Smooth muscle cell of the brain vasculature (primary cell): ENCODE results near the gene SH2D6.

Experiments
- DNase-seq: peaks from one replicate; pipeline ENCODE4 v3.0.0-alpha.2; 2012; ENCODE audit warnings: low read depth, low spot score

The SH2D6 gene

DNA sequence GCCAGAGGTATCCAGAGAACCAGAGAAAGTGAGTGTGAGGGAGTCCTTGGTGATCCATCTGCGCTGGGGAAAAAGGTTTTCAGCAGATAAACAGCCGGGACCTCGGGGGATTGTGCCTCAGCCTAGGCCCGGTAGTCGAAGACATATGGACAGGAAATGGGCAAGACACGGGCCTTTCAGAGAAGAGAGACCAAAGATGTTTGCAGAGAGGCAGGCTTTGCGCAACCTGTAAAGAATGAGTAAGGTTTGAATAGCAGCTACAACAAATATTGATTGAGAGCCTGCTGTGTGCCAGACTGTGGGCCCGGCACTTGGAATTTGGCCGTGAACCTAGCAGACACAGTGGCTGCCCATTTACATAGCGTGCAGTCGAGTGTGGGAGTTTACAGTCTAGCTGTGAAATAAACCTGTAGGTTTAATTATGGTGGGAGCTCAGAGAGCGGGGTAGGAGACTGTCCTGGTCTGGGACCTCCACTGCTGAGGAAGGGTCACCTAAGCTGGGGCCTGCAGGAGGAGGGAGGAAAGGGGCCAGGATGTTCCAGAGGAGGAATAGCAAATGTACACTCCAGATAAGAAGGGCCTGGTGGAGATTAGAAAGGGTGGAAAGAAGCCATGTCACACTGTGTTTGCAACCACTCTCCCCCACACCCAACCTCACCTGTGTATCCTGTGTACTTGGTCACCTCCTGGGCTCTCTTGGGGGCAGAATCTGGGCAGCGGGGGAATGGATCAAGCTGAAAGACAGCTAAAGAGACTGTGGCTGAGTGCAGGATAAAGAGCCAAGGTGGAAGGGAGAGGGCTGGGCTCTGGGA lies 3.0 kb downstream of the SH2D6 start:
- DNase-seq = no peak

DNA sequence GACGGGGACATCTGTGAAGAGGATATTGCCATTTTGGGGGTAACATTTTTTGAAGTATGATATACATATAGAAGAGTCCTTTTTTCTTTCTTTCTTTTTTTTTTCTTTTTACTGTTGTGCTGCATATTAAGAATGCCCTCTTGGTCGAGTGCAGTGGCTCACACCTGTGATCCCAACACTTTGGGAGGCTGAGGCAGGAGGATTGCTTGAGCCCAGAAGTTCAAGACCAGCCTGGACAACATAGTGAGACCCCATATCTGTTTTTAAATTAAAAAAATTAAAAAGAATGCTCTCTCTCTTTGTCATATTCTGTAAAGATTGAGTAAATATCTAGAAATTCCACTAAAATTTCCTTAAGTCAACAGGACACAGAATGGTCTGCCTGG lies 3.6 kb downstream of the SH2D6 start:
- DNase-seq = no peak

DNA sequence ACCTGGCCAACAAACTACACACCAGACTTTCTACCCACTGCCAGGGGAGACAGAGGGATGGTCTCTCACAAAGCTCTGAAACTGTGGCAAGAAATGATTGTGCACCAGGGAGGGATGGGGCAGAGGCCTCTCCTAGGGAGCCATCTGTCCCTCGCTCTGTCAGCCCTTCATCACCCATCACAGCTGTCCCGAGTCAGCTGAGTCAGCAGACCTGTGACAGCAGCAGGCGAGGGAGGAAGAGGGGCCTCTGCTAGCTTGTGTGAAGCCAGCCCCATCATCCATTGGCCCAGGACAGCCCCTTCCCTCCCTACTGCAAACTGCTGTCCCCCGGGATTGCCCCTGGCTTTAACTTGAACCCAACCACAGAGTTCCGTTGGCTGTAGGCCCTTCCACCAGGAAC lies 5.0 kb downstream of the SH2D6 start:
- DNase-seq = no peak

DNA sequence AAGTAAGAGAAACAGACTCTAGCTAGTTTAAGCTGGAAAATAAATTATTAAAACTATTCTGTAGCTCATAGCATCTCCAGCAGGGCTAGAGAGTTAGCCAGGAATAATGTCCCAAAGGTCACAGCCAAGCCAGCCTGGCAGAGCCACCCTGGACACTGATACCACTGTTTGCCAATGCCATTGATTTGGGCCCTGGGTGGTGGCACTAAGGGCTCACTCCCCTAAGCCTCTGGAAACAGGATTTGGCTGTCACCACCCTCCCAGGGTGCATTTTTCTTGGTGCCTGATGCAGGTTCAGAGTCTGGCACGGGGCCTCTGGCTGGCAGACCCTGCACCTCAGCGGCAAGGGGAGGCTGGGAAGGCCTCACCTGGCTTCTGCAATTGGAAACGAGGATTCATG lies 7.1 kb downstream of the SH2D6 start:
- no peak for DNase-seq

DNA sequence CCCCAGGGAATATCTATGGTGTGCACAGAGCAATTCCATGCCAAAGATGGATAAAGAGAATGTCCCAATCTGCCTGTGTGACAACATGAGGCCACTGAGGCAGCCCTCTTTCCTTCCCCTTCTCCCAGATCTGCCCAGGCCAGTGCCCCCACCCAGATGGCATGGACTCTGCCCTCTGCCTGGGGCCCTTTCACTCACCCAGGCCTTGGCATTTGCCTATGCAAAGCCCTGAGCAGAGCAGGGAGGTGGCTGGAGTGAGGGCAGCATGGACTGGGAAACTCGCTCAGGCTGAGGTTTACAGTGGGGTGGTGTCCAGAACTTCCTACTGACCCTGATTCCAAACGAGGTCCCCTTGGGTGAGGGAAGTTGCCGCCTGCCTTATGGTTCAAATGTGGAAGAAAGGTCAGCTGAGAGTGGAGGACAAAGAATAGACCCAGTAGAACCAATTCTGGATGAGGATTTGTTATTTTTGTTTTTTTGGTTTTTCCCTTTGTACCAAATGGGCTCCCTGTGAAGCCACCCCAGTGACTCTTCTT lies 8.9 kb downstream of the SH2D6 start:
- DNase-seq = no peak

DNA sequence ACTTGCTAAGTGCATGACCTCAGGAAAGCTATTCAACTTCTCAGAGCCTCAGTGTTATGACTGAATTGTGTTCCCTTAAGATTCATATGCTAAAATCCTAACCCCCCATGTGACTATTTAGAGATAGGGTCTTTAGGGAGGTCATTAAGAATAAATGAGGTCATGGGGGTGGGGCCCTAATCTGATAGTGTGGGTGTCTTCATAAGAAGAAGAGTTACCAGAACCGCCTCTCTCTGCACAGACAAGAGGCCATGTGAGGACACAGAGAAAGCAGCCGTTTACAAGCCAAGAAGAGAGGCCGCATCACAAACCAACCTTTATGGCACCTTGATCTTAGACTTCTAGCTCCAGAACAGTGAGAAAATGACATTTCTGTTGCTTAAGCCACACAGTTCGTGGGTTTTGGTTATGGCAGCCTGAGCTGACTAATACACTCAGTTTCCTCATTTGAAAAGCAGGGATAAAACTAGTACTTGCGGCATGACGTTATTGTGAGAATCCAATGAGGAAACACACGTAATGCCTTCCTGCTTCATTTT lies 9.9 kb downstream of the SH2D6 start:
- no peak for DNase-seq

DNA sequence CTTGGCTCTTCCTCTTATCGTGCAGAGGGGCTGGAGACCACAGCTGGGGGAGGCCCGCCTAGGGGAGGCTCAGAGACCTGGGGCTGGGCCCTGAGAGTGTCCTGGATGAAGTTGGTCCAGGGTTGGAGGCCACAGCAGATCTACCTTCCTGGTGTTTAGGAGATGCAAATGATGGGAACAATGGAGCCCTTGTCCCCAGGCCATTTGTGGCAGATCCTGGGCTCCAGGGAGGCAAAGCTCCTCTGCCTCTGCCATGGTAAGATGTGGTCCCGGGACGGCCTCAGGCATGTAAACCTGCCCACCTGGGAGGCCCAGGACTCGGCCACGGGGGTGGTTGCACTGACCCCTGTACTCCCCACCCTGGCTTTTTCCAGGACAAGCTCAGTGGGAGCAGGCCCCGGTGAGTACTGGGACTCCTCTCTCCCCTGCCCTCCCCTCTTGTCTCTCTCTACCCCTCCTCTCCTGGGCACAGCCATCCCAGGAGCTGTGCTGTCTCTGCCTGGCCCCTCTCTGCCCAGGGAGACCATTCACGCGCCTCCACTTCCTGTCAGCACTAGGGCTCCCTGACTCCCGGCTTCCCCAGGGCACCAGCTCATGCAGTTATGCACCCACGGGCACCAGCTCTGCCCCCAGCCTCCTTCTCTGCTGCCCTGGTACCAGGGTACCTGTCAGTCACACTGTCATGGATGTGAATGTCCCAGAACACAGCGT lies 10.9 kb downstream of the SH2D6 start:
- no peak for DNase-seq

DNA sequence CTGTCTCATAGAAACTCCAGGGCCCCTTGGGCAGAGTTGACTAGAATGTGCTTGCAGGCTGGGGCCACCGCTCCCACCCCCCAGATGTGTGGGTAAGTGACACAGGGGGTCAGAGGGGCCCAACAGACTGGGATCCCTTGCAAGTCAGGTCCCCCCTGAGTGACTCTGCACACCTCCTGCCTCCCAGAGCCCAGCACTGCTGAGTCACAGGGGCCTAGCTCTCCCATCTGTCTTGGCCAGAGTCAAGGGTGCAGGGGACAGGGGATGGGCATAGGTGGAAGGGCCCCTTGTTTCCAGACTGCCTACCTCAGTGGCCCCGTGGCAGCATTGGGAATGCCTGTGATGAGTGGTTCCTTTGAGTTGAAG lies 11.4 kb downstream of the SH2D6 start:
- no peak for DNase-seq

DNA sequence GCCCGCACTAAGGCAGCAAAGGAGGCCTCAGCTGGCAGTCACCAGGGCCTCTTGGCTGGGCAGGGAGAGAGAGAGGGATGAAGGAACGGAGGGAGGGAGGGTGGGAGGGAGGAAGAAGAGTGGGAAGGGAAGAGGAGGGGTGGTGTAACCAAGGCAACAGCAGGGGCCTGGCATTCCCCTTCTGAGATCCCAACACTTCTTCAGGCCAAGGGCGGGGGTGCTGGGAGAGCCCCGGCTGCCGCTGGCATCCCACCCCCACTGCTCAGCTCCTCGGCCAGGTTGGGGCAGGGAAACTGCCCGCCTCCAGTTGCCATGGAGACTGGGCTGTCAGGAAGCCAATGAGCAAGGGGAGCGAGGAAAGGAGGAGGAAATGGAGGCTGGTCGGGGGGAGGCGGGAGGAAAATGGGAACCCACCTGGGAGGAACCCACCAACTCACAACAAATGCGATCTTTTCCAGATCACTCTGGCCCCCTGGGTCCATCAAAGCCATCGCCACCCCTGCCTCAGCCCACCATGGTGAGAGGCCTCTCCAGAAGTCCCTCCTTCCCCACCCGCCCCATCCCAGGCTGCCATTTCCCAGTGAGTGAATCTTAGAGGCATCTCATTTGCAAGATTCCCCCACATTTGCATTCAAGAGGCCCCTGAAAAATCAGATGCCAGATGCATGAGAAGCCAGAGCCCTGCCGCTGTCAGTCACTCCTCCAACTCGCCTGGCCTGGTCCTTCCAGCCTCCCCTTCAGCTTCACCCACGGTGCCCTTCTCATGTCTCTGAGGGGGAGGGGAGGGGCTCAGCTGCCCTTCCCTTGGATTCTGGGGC lies 12.4 kb downstream of the SH2D6 start:
- no peak for DNase-seq

DNA sequence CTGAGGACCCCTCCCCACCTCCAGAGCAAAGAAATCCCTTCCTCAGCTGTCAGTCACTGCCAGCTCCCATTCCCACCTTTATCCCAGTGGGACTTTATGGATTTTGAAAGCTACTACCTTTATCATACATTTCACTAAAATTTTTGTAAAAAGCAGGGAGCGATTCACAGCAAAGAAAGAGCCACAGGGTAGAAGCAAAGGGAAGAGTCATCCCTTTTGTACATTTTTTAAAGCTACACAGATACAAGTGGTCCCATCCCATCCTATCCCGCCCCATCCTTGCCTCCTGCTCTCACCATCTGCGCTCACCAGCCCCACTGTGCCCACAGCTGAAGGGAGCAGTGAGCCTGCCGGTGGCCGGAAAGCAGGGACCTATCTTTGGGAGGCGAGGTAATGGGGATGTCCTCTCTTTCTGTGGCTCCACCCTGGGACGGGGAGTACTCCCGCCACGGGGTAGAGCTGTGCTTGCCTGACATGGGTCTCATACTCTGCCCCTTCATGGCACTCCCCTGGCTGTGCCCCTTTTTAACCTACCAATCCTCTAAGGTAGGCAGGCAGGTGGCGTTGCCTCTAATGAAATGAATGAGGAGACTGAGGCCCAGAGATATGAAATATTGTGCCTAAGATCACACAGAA lies 13.2 kb downstream of the SH2D6 start:
- no peak for DNase-seq

DNA sequence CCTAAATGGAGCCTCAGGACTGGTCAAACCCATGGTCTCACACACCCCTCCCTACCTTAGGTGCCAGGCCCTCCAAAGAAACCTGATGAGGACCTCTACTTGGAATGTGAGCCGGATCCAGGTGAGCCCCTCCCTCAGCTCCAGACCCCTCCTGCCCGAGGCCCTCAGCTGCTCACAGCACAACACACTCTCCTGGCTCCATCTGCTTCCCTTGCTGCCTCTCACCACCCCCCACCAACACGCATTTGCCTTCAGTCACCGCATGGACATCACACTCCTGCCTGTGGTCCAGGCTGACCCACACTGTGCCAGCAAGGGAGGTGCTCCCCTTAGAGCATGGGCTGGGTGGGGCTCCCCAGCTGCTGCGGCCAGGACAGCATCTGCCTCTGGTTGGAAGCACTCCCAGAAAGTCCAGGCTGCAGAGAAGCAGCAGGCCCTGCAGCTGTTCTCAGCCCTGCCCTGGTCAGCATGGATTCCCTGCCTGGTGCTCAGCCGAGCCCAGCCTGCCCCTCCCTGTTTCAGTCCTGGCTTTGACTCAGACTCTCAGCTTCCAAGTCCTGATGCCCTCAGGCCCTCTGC lies 15.1 kb downstream of the SH2D6 start:
- peak; percentile 93 for DNase-seq

DNA sequence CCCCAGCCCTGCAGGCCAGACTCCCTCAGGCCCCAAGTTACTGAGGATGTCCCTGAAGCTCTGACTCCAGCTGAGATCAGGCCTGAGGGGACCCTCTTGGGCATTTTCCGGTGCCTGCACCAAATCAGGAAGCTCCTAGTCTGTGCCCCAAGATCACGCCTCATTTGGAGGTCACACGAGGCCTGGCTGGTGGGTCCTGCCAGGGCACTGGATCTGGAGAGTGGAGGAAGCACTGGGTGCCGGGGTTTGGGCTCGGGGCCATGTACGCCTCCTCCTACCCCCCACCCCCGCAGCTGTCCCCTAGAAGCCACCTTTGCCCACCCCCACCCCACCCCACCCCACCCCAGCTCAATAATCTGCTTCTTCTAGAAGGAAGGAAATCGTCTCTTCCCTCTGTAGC lies 16.2 kb downstream of the SH2D6 start:
- no peak for DNase-seq

DNA sequence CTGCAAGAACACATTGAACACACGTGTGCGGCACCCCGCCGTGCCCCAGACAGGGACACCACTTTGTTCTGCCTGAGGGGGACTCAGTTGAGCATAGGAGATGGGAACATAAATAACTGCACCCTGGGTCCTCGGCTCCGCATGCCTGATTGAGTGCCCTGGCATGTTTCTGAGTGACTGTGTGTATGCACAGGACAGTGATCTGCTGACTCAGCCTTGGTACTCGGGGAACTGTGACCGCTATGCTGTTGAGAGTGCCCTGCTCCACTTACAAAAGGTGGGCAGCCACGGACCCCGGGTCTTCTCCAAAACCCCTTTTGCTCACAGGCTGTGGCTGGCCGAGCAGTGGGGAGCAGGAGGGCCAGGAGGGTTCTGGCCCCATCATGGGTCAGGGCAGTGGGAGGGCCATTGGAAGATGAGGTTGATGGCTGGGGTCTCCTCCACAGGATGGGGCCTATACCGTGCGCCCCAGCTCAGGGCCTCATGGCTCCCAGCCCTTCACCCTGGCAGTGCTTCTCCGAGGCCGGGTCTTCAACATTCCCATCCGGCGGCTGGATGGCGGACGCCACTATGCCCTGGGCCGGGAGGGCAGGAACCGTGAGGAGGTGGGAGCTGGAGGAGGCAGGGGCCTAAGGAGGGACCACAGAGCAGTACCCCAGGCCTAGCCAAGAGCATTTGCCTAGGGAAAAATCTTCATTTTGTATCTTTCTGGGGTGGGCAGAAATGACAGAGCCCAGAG lies 16.9 kb downstream of the SH2D6 start:
- DNase-seq = no peak

DNA sequence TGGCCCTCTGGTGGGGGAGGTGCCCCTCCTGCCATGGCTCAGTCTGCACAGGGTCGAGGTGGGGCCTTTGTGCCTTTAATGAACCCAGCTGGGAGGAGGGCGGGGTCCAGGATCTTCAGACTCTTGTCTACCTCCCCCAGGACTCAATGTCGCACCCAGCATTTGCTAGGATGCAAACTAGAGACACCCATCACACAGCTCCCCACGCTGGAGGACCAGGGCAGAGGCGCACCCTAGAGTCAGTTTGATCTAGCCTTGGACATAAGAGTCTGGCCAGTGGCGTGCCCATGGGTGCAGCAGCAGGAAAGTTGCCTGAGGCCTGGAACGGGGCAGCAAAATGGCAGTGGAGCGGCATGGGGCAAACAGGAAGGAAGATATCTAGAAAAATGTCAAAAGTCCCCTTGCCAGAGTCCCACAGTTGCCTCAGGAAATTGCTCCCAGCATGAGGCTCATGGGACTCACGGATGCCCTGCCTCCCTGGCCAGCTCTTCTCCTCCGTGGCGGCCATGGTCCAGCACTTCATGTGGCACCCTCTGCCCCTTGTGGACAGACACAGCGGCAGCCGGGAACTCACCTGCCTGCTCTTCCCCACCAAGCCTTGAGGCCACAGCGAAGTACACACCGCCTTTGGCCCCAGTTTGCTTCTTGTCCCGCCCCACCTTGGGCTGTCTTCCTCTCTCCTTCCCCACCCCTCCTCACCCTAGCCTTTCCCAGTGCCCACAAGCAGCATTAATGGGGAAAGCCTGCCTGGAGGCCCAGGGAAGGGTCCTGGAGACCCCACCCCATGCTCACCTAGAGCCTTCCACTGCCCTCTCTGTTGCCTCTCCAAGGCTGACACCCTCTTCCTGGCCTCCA lies 17.7 kb downstream of the SH2D6 start:
- DNase-seq = no peak

DNA sequence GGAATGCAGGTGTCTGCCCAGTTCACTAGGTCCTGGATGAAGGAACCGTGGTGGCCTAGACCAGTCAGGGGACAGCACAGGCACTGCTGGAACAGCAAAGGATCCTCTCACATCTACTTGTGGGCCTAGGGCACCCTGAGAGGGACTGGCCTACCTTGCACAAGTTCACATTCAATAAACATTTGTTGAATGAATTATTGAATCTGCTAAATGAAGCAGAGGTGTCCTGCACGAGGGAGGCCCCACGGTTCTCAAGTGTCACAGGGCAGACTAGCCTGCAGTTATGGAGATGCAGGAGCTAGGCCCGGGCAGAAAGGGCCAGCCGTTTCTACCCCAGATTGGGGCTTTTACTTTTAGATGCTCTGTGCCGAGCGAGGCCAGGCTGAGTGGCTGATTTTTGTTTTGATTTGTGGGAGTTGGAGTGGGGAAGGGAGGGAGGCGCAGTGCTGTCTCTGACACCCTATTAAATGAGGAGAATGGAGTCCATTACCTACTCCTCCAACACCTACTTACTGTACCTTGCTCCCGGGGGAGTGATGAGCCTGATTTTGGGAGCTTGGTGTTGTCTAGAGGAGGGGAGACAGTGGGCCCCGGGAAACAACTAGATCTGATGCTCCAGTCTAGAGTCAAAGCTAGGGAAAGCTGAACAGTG lies 18.4 kb downstream of the SH2D6 start:
- no peak for DNase-seq

DNA sequence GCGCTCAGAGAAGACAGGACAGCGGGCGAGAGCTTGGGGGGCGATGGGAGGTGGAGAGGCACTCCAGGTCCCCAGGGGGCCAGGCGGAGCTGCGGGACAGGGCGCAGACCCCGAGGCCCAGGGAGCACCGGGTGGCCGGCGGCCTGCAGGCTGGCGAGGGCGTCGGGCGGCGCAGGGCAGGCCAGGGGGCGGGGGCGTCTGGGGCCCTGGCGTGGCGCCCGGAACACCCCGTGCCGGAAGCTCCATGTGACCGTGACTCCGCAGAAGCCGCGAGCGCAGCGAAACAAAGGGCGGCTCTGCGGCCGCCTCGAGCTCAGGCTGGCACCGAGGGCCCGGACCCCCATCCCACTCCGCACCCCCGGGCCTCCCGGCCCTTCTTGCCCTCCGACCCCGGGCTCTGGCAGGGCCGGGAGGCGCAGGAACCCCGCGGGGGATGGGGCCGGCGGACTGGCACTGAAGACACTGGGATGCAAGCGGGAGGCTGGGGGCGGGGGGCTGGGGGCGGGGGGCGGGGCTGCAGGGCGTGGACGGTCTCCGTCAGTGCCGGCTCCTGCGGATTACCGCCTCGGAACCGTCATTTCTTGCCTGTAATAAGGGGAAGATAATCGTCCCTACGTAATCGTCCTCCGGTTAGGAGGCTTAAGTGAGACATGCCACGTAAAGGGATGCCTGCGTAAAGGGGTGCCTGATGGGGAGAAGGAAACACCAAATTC lies 19.1 kb downstream of the SH2D6 start:
- no peak for DNase-seq

DNA sequence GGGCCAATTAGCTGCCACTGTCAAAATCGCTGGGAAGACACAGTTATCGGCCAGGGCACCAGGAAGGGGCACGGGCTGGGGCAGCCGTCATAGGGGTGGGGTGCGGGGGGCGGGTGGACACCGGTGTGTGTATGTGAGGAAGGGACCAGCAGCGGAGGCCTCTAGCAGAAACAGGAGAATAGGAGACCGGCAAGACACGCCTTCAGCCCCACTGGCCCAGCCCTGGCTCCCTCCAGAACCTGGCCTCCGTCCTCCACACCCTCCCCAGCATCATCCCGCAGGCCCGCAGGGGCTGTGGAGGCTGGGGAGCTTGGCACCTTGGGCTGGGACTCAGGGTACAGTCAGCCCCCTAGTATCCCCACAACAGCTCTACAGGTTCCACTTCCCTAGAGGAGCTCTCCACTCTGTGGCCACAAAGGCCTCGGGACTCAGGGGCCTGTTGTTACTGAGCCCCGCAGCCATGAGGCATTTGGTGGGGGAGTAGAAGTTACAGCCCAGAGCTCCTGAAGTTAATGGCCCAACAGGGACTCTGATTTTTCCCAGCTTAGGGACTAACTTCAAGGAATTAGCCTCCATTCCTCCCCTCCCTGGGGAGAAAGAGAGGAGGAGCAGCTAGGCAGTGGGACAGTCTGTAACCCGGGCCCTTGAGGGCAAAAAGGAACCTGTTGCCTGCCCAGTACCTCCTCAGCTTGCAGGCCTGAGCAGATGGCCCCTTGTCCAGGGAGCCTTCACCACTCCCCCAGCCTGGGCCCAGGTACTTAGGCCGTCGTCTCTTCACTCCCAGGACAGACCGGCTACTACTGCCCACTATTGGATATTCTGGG lies 19.9 kb downstream of the SH2D6 start:
- no peak for DNase-seq
